CD4-positive, CD25-positive, alpha-beta regulatory T cell (primary cell): ENCODE measurements around the gene FFAR4. TPM values are rescaled to one million over a fixed set of nuclear protein-coding genes. Genes with fewer than 3 reads are reported as not detected.
"Not testable (repeated sequence)": the region's sequence is repeated elsewhere in the genome, so short reads cannot be mapped to it uniquely, and the experiment has no call there.

Experiments
- ATAC-seq, 2 donors: fragments of 150-1000 bp; cut with Tn5 transposase; one replicate each; pipeline ENCODE4 v1.10.0; 2021; ENCODE audit warnings: low read depth in 2 of 2, moderate number of reproducible peaks in 2 of 2, moderate library complexity in 1 of 2
- DNase-seq, 3 donors: peaks; one replicate each; pipeline versions ENCODE4 v3.0.0 to v3.0.0-alpha.2; 2012 to 2022; ENCODE audit warnings: mixed read lengths in 1 of 3
- H3K27ac ChIP-seq: one replicate; pipeline ENCODE4 v1.7.0; 2013; ENCODE audit warnings: mild to moderate bottlenecking, low read length; ENCODE audit not compliant: insufficient read depth, poor library complexity, severe bottlenecking
- H3K27me3 ChIP-seq: one replicate; pipeline ENCODE4 v1.7.0; 2013; ENCODE audit warnings: low read length; ENCODE audit not compliant: control insufficient read depth, insufficient read depth
- H3K36me3 ChIP-seq: one replicate; pipeline ENCODE4 v1.7.0; 2013; ENCODE audit warnings: mild to moderate bottlenecking, low read length, moderate library complexity; ENCODE audit not compliant: control insufficient read depth, insufficient read depth
- H3K4me1 ChIP-seq: 2 replicates; pipeline ENCODE4 v1.7.0; 2013; ENCODE audit warnings: mild to moderate bottlenecking, low read length; ENCODE audit not compliant: insufficient read depth, control insufficient read depth, poor library complexity, severe bottlenecking
- H3K4me3 ChIP-seq: one replicate; pipeline ENCODE4 v1.7.0; 2013; ENCODE audit warnings: low read depth, mild to moderate bottlenecking, low read length, moderate library complexity
- H3K9me3 ChIP-seq, 2 experiments: 1 replicate in 1 of 2; 2 replicates in 1 of 2; pipeline ENCODE4 v1.7.0; 2013; ENCODE audit warnings: low read length in 2 of 2, mild to moderate bottlenecking in 1 of 2, moderate library complexity in 1 of 2; ENCODE audit not compliant: control insufficient read depth in 2 of 2
- H3K27ac Mint-ChIP-seq, 3 donors: one replicate each; pipeline ENCODE4 v1.8.0; 2020 to 2022; ENCODE audit warnings: mild to moderate bottlenecking in 3 of 3, mixed read lengths in 3 of 3, moderate library complexity in 2 of 3
- H3K27me3 Mint-ChIP-seq: one replicate; pipeline ENCODE4 v1.8.0; 2022; ENCODE audit warnings: mild to moderate bottlenecking, mixed read lengths
- H3K36me3 Mint-ChIP-seq: one replicate; pipeline ENCODE4 v1.8.0; 2020; ENCODE audit warnings: mixed read lengths
- H3K4me1 Mint-ChIP-seq, 4 donors: one replicate each; pipeline ENCODE4 v1.8.0; 2020 to 2022; ENCODE audit warnings: mixed read lengths in 4 of 4, mild to moderate bottlenecking in 1 of 4
- H3K4me3 Mint-ChIP-seq, 4 donors: one replicate each; pipeline ENCODE4 v1.8.0; 2020 to 2022; ENCODE audit warnings: mild to moderate bottlenecking in 4 of 4, mixed read lengths in 4 of 4, moderate library complexity in 3 of 4
- H3K9me3 Mint-ChIP-seq, 7 donors: one replicate each; pipeline ENCODE4 v1.8.0; 2020 to 2022; ENCODE audit warnings: mixed read lengths in 7 of 7, mild to moderate bottlenecking in 3 of 7, moderate library complexity in 2 of 7
- polyA plus RNA-seq, 4 donors: library from polyadenylated mRNA; unstranded; fragments of 300-500 nt; fragmentation: Illumina TruSeq; gene quantifications; one replicate each; pipeline ENCODE4 v1.2.3, GENCODE V29; 2021
- total RNA-seq: library from RNA; stranded (reverse); gene quantifications from one replicate; pipeline ENCODE4 v1.2.3, GENCODE V29; 2022

FFAR4 gene
- not detected for total RNA-seq
- polyA plus RNA-seq: not detected

DNA sequence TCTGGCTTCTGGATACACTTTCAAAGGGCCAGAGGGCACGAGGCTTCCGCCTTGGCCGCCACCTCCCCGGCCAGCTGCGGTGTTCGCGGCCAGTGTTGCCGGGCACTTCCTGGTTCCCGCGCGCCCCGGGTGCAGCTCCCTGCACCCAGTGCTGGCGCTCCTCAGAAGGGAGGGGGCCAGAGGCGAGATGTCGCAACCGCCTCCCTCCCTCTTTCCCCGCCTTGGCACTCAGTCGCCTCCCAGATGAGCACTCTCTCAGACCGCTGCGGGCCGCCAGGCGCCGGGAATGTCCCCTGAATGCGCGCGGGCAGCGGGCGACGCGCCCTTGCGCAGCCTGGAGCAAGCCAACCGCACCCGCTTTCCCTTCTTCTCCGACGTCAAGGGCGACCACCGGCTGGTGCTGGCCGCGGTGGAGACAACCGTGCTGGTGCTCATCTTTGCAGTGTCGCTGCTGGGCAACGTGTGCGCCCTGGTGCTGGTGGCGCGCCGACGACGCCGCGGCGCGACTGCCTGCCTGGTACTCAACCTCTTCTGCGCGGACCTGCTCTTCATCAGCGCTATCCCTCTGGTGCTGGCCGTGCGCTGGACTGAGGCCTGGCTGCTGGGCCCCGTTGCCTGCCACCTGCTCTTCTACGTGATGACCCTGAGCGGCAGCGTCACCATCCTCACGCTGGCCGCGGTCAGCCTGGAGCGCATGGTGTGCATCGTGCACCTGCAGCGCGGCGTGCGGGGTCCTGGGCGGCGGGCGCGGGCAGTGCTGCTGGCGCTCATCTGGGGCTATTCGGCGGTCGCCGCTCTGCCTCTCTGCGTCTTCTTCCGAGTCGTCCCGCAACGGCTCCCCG lies at the start of gene FFAR4:
Gene FFAR4 (plus strand): TSS at position 231 of the 842 bp plus-strand sequence. CDS start 56 bp downstream, at position 287.
- H3K9me3 ChIP-seq: no peaks in the 10 kb centered on the region
- Mint-ChIP-seq H3K27ac (no peak within 1 kb of the TSS), H3K36me3 (peaks cover 3% of the 10 kb centered on the region), H3K9me3 (no peaks in the 10 kb centered on the region), H3K4me1 (peaks cover 0 to 2% (median 0%) of the 10 kb centered on the region in 4 donors), H3K27me3 (peaks cover 44% of the 10 kb centered on the region), H3K4me3 (no peak within 1 kb of the TSS)
- no peaks in the 10 kb centered on the region for H3K4me1 ChIP-seq
- H3K4me3 ChIP-seq: no peak within 1 kb of the TSS
- DNase-seq: no peak
- H3K27ac ChIP-seq: no peak within 1 kb of the TSS
- peaks cover 2% of the 10 kb centered on the region for H3K27me3 ChIP-seq
- H3K36me3 ChIP-seq: no peaks in the 10 kb centered on the region
- no peak for ATAC-seq

DNA sequence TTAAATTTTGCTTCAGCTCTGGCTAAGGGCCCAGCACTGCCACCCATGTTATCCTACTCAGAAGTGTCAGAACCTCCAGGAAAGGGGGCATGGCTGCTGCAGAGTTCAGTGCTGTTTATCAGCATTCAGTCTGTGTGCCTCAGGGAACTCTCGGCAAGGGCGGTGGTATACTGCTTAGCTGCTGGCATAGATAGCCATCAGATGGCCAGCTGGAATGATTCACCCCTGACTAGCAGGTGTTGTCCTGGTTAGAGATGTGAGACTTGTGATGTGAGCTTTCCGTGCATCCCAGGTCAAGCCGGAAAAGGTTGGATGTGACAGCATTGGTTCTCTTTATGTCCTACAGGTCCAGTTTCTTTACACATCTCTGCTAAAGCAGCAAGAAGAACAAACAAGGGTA lies 47.9 kb upstream of the FFAR4 start:
- H3K4me1 ChIP-seq: no peaks in the 10 kb centered on the region
- no peaks in the 10 kb centered on the region for H3K9me3 ChIP-seq
- H3K36me3 ChIP-seq: no peaks in the 10 kb centered on the region
- DNase-seq (no peak), ATAC-seq (no peak)
- no peak overlapping the region for H3K27ac Mint-ChIP-seq
- no peak overlapping the region for H3K4me3 Mint-ChIP-seq
- H3K9me3 Mint-ChIP-seq: peaks cover 0 to 5% (median 0%) of the 10 kb centered on the region in 7 donors
- H3K27me3 Mint-ChIP-seq: no peaks in the 10 kb centered on the region
- H3K27ac ChIP-seq: no peak overlapping the region
- H3K27me3 ChIP-seq: no peaks in the 10 kb centered on the region
- peaks cover 0 to 7% (median 2%) of the 10 kb centered on the region in 4 donors for H3K4me1 Mint-ChIP-seq
- no peak overlapping the region for H3K4me3 ChIP-seq
- H3K36me3 Mint-ChIP-seq: peaks cover 5% of the 10 kb centered on the region

DNA sequence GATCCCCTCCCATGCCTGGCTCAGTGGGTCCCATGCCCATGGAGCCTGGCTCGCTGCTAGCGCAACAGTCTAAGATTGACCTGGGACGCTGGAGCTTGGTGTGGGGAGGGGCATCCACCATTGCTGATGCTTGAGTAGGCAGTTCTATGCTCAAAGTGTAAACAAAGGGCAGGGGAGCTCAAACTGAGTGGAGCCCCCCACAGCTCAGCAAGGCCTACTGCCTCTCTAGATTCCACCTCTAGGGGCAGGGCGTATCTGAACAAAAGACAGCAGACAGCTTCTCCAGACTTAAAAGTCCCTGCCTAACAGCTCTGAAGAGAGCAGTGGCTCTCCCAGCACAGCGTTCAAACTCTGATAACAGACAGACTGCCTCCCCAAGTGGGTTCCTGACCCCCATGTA lies 31.2 kb upstream of the FFAR4 start:
- Mint-ChIP-seq H3K9me3 (peaks cover 0 to 8% (median 0%) of the 10 kb centered on the region in 7 donors), H3K4me1 (no peaks in the 10 kb centered on the region), H3K36me3 (no peaks in the 10 kb centered on the region), H3K27ac (no peak overlapping the region), H3K27me3 (peaks cover 7% of the 10 kb centered on the region), H3K4me3 (no peak overlapping the region)
- Histone ChIP-seq H3K27ac (no peak overlapping the region), H3K9me3 (no peaks in the 10 kb centered on the region), H3K4me1 (no peaks in the 10 kb centered on the region), H3K27me3 (no peaks in the 10 kb centered on the region), H3K4me3 (no peak overlapping the region), H3K36me3 (no peaks in the 10 kb centered on the region)
- no peak for ATAC-seq
- no peak for DNase-seq

GRCh38 chr10:93540871-93541270 lies 25.6 kb upstream of the FFAR4 start:
- H3K4me1 ChIP-seq, H3K9me3 ChIP-seq, H3K4me3 ChIP-seq, ATAC-seq, H3K27ac Mint-ChIP-seq, H3K36me3 Mint-ChIP-seq, H3K4me1 Mint-ChIP-seq, H3K9me3 Mint-ChIP-seq, H3K27me3 ChIP-seq, H3K4me3 Mint-ChIP-seq, DNase-seq, H3K27ac ChIP-seq, H3K36me3 ChIP-seq: not testable (repeated sequence)
- H3K27me3 Mint-ChIP-seq: peaks cover 24% of the 10 kb centered on the region

DNA sequence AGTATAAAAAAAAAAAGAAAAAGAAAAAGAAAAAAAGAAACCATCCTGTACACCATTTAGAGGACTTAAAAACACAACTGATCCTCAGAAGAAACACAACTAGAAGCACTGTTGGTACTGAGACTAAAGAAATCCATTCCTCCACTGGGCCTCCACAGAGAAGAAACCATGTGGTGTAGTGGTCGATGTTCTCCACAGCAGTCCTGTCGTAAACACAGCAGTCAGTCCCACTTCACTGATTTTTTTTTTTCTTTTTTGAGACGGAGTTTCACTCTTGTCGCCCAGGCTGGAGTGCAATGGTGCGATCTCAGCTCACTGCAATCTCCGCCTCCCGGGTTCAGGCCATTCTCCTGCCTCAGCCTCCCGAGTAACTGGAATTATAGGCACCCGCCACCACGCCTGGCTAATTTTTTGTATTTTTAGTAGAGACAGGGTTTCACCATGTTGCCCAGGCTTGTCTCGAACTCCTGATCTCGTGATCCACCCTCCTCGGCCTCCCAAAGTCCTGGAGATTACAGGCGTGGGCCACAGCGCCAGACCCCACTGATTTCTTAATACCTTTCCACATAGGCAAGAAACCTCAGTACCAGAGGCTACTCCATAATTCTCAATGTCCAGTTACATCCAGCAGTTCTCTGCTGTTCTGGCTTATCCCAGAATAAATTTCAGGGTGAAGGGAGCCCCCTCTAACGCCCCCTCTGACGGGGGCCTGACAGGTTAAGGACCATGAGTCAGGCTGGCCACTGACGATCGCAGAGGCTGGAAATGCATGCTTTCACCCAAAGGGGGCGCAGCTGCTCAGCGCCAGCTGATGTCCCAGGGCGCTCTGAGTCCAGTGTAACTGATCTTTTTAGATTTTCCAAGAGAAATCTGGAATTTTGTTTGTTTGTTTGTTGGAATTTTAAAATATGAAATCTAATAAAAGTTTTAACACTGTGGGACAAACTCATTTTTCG lies 24.8 kb upstream of the FFAR4 start:
- Histone ChIP-seq H3K4me3 (no peak overlapping the region), H3K9me3 (no peaks in the 10 kb centered on the region), H3K27me3 (no peaks in the 10 kb centered on the region), H3K4me1 (no peaks in the 10 kb centered on the region), H3K27ac (no peak overlapping the region), H3K36me3 (no peaks in the 10 kb centered on the region)
- Mint-ChIP-seq H3K27me3 (peaks cover 22% of the 10 kb centered on the region), H3K27ac (no peak overlapping the region), H3K9me3 (peaks cover 0 to 7% (median 0%) of the 10 kb centered on the region in 7 donors), H3K36me3 (no peaks in the 10 kb centered on the region), H3K4me3 (peak overlapping the region in 1 of 4 donors; percentile 18), H3K4me1 (peaks cover 0 to 2% (median 0%) of the 10 kb centered on the region in 4 donors)
- peak in 1 of 3 donors; percentile 15 for DNase-seq
- no peak for ATAC-seq

- Mint-ChIP-seq H3K4me3 (no peak overlapping the region), H3K9me3 (peaks cover 0 to 7% (median 0%) of the 10 kb centered on the region in 7 donors)
Observed at GRCh38 chr10:93542358-93542791, 24.1 kb upstream of the FFAR4 start.

GRCh38 chr10:93546995-93547394 lies 19.5 kb upstream of the FFAR4 start:
- not testable (repeated sequence) for DNase-seq, H3K9me3 Mint-ChIP-seq, H3K27ac Mint-ChIP-seq

More at GRCh38 chr10:93542358-93542791, 24.1 kb upstream of the FFAR4 start:
- DNase-seq (no peak), ATAC-seq (no peak)
- Histone ChIP-seq H3K4me1 (no peaks in the 10 kb centered on the region), H3K27ac (no peak overlapping the region), H3K4me3 (no peak overlapping the region), H3K27me3 (no peaks in the 10 kb centered on the region), H3K9me3 (no peaks in the 10 kb centered on the region), H3K36me3 (no peaks in the 10 kb centered on the region)
- no peaks in the 10 kb centered on the region for H3K36me3 Mint-ChIP-seq
- H3K27ac Mint-ChIP-seq: no peak overlapping the region
- H3K4me1 Mint-ChIP-seq: peaks cover 0 to 2% (median 0%) of the 10 kb centered on the region in 4 donors
- peaks cover 17% of the 10 kb centered on the region for H3K27me3 Mint-ChIP-seq

More at GRCh38 chr10:93546995-93547394, 19.5 kb upstream of the FFAR4 start:
- H3K9me3 ChIP-seq, H3K4me3 ChIP-seq, ATAC-seq, H3K36me3 ChIP-seq, H3K27me3 ChIP-seq, H3K4me1 Mint-ChIP-seq, H3K27ac ChIP-seq, H3K27me3 Mint-ChIP-seq, H3K36me3 Mint-ChIP-seq, H3K4me3 Mint-ChIP-seq, H3K4me1 ChIP-seq: not testable (repeated sequence)
